Measurements from ENCODE around the gene DCP1B.

DNA sequence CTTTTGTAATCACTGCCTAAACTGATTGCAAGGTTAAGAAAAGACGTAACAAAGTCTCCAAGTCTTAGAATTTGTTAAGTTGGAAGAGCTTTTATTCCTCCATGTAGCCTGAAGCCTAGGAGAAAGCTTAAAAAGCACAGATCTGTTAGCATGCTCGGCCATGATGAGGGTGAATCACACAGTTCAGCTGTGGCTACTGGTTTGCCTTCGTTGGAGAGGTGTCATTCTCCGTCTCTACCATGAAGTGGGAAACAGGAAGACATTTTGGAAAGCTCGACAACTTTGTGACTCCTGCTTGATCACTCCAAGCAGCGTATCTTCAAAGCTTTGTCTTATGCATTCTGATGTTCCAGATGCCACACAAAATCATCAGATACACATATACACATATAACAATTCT is 27.1 kb downstream of the DCP1B start:
- TF ChIP-seq EZH2 (IDR thresholded peaks at IDR 0.05; ENCODE audit: borderline replicate concordance, insufficient read depth, low read depth, low read length, poor library complexity, severe bottlenecking) (no peak), CTCF (IDR thresholded peaks at IDR 0.05) (no peak)
